HG03095 (cell line): ENCODE results near the gene AIFM2.

Experiments used
- ATAC-seq: cut with Tn5 transposase; IDR thresholded peaks from one replicate; pipeline ENCODE4 v1.9.1; 2021; ENCODE audit warnings: moderate library complexity; ENCODE audit not compliant: unreplicated experiment

Gene AIFM2

GRCh38 chr10:70146489-70147258 is 14.0 kb upstream of the AIFM2 start, which contains the start of gene TYSND1:
TSS of gene TYSND1 (minus strand) at chr10:70146700. CDS start at chr10:70146586, 114 bp downstream.
- peak; percentile 93 for ATAC-seq

GRCh38 chr10:70145666-70146488 is 13.3 kb upstream of the AIFM2 start:
- ATAC-seq, result peak; percentile 47

GRCh38 chr10:70145166-70145665 is 12.6 kb upstream of the AIFM2 start:
- peak; percentile 1 for ATAC-seq

- no peak for ATAC-seq
These were observed 11.9 kb upstream of the AIFM2 start for GRCh38 chr10:70144372-70145110.

- no peak for ATAC-seq
These were observed 9.9 kb upstream of the AIFM2 start for GRCh38 chr10:70142555-70142954.

- no peak for ATAC-seq
These were observed 7.7 kb upstream of the AIFM2 start for GRCh38 chr10:70140297-70140696.

GRCh38 chr10:70139997-70140250 is 7.3 kb upstream of the AIFM2 start:
- no peak for ATAC-seq

GRCh38 chr10:70139151-70139996 is 6.7 kb upstream of the AIFM2 start:
- no peak for ATAC-seq

- no peak for ATAC-seq
These were observed 5.6 kb upstream of the AIFM2 start for GRCh38 chr10:70137927-70138883.

GRCh38 chr10:70137135-70137534 is 4.5 kb upstream of the AIFM2 start:
- no peak for ATAC-seq

- no peak for ATAC-seq
These were observed 3.1 kb upstream of the AIFM2 start for GRCh38 chr10:70135684-70136083.

- ATAC-seq, result no peak
These were observed 2.4 kb upstream of the AIFM2 start for GRCh38 chr10:70135046-70135445.

GRCh38 chr10:70131560-70131937 is 1.1 kb downstream of the AIFM2 start:
- ATAC-seq, result no peak

- ATAC-seq, result no peak
These were observed 1.6 kb downstream of the AIFM2 start for GRCh38 chr10:70130878-70131559.

- ATAC-seq, result no peak
These were observed 5.8 kb downstream of the AIFM2 start for GRCh38 chr10:70126700-70127395.

- ATAC-seq, result no peak
These were observed 6.6 kb downstream of the AIFM2 start for GRCh38 chr10:70125918-70126552.

GRCh38 chr10:70124918-70125317 is 7.7 kb downstream of the AIFM2 start:
- ATAC-seq, result no peak

- ATAC-seq, result no peak
These were observed 8.2 kb downstream of the AIFM2 start for GRCh38 chr10:70124415-70124814.
